Upper lobe of left lung (tissue), 4 donors: ENCODE measurements around the gene STT3B.

ENCODE experiments used
- CTCF ChIP-seq, 6 experiments: fragments of 450-650 bp in 4 of 6; fragments of 200-600 bp in 2 of 6; sonication (generic) in 2 of 6; IDR thresholded peaks; one replicate each; pipeline ENCODE4 v1.5.1; 2016 to 2019; ENCODE audit warnings: antibody characterized with exemption in 6 of 6
- EP300 ChIP-seq, 4 donors: sonication (generic); formaldehyde crosslinking; IDR thresholded peaks; one replicate each; pipeline ENCODE4 v1.5.1; 2017; ENCODE audit warnings: antibody characterized with exemption in 4 of 4, control low read depth in 2 of 4
- POLR2A ChIP-seq, 4 donors: fragments of 450-650 bp; IDR thresholded peaks; one replicate each; pipeline ENCODE4 v1.5.1; 2016 to 2017; ENCODE audit warnings: antibody characterized with exemption in 4 of 4, mild to moderate bottlenecking in 2 of 4

DNA sequence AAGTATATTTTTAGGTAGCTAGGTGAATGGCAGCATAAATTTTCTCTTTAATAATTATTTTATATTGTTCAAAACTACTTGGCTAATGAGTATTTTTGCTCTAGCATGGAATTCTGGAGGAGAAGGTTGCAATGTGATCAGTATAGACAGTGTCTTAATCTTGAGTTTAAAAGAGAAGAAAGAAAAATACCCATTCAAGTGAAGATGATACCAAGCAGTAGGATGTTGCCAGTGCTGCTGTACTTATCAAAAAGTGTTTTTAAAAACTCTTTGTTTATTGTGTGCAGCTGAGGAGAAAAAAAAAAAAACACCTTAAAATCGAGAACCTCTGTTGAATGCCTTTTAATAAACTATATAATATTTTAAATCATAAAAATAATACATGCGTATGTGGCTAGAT lies 47.9 kb downstream of the STT3B start:
- TF ChIP-seq CTCF (IDR thresholded peaks at IDR 0.05) (no peak), POLR2A (IDR thresholded peaks at IDR 0.05) (no peak), EP300 (IDR thresholded peaks at IDR 0.05) (no peak)
